ENCODE measurements around the gene ARMH3.
"Not testable (repeated sequence)": the region's sequence is repeated elsewhere in the genome, so short reads cannot be mapped to it uniquely, and the experiment has no call there.

Gene ARMH3

DNA sequence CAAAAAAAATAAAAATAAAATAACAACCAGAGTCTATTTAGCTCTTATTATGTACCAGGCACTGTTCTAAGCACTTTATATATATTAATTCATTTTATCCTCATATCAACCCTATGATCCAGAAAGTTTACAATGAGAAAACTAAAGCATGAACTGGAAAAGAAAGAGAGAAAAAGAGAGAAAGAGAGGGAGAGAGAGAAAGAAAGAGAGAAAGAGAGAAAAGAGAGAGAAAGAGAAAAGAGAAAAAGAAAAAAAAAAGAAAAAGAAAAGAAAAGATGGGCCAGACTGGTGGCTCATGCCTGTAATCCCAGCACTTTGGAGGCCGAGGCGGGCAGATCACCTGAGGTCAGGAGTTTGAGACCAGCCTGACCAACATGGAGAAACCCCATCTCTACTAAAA is 9.9 kb downstream of the ARMH3 start:
- DNase-seq (ENCODE audit: low spot score), result no peak

- no peak for DNase-seq (ENCODE audit: low spot score)
These were observed 10.7 kb downstream of the ARMH3 start for GRCh38 chr10:102045292-102045691.

- DNase-seq (ENCODE audit: low spot score), result peak; percentile 12
These were observed 15.5 kb downstream of the ARMH3 start for GRCh38 chr10:102040305-102041050.

DNA sequence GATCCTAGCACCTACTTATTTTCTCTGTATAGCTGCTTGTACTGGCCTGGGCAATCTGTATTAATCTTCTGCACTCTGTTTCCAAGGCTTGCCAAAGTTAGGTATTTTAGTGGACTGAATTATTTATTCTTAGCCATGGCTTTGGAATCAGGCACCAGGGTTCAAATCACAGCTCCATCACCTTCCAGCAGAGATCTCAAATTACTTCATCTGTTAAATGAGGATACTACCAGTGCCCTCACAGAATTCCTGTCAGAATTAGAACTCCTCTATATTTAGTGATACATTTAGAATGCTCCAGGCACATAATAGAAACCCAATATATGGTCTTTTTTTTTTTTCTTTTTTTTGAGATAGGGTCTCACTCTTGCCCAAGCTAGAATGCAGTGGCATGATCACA is 17.6 kb downstream of the ARMH3 start:
- DNase-seq (ENCODE audit: low spot score), result no peak

- not testable (repeated sequence) for DNase-seq (ENCODE audit: low spot score)
These were observed 20.2 kb downstream of the ARMH3 start for GRCh38 chr10:102035807-102036206.

- DNase-seq (ENCODE audit: low spot score), result no peak
These were observed 22.2 kb downstream of the ARMH3 start for GRCh38 chr10:102033787-102034186.

DNA sequence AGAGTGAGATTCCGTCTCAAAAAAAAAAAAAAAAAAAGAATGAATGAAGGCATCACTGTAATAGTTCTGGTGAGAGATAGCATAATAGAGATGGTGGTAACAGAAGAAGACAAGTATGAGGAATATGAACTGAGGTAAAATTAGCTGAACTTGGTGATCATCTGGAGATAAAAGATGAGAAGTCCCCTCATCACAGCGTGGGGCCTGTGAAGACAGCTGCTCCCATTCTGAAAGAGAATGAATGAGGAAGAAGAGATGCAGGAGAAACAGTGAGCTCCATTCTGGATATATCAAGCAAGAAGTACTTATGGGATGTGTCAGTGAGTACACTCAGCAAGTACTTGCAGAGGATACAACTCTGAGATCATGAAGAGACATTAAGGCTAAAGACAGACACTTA is 28.7 kb downstream of the ARMH3 start:
- DNase-seq (ENCODE audit: low spot score), result no peak

DNA sequence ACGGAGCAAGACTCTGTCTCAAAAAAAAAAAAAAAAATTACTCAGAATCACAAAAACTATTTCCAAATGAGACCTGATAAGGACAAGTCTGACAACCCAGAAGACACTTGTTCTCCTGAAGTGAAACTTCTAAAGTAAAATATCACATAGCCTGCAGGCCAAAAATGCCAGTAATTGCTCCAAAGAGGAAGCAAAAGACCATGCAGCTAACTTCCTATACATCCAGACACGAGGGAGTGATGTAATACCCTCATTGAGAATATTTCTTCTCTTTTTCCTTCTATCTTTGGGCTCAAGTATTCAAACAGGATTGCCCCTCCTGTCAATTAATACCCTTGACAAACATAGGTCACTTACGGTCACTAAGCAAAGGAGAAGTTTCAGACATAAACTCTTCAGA is 31.2 kb downstream of the ARMH3 start:
- no peak for DNase-seq (ENCODE audit: low spot score)

DNA sequence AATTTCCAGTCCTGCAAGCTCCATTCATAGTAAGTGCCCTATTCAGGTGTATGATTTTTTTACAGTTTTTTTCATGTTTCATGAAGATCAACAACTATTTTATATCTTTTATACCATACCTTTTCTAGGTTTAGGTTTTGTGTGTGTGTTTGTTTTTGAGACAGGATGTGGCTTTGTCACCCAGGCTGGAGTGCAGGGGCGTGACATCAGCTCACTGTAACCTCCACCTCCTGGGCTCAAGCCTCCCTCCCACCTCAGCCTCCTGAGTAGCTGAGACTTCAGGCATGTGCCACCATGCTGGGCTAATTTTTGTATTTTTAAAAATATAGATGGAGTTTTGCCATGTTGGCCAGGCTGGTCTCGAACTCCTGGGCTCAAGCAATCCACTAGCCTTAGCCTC is 35.0 kb downstream of the ARMH3 start:
- DNase-seq (ENCODE audit: low spot score), result no peak

- no peak for DNase-seq (ENCODE audit: low spot score)
These were observed 38.7 kb downstream of the ARMH3 start for GRCh38 chr10:102017295-102017694.

DNA sequence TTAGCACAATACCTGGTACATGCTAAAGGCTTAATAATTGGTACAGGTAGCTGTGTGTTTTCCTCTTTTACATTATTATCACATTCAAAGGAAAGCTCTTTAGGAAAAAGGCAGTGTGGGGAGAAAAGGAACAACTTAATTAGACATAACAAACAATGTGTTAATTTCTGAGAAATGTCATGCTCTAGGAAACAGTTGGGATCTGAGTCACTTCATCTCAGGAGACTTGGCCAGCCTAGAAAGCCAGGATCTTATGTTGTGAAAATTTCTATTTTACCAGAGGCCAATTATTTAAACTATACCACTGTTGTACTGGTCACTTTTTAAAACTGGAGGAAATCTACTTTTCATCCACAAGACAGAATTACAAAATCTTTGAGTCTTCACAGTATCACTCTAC is 39.6 kb downstream of the ARMH3 start:
- no peak for DNase-seq (ENCODE audit: low spot score)

DNA sequence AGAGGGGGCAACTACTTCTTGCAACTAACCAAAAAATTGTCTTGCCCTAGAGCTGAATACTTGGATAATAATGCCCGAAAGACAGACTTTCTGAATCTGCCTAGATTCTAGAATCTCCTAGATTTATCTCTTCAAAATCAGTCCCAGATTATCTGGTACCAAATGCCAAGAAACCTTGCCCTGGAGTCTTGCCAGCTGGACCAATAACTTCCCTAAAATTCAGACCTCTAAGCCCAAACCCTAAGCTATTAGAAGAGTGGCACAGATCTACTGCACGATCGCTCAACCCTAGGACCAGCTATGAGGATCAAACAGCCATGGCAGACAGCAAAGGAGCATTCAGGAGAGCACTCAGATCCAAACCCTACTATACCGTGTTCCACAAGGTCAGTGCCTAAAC is 45.0 kb downstream of the ARMH3 start:
- no peak for DNase-seq (ENCODE audit: low spot score)

DNA sequence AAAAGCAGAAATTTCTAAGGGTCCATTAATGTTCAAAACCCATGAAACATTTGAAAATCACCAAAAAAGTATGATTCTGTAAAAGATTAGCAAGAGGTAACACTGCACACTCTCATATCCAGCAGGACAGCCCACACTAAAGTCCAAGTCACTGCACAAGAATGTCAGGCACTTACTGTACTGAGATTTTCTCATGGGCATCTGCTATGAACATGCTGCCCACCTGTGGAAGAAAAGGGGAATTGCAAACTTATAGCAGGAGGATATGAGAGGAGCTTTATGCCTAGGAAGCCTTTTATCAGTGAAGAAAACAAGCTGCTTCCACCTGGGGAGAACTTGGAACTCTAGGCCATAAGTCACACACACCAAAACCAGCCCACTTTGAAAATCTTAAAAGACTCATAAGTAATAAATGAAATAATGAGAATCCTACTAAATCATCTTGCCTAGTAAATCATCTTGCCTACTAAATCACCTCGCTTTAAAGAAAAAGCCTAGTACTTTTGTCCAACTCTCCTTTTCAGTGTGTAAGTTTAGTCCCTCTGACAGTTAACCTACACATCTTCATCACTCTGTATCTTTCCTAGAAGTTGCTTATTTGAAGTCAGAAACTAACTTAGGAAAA is 46.1 kb downstream of the ARMH3 start:
- DNase-seq (ENCODE audit: low spot score), result peak; percentile 94

- DNase-seq (ENCODE audit: low spot score), result no peak
These were observed 48.2 kb downstream of the ARMH3 start for GRCh38 chr10:102007796-102008195.

- DNase-seq (ENCODE audit: low spot score), result not testable (repeated sequence)
These were observed 48.9 kb downstream of the ARMH3 start for GRCh38 chr10:102007031-102007430.

DNA sequence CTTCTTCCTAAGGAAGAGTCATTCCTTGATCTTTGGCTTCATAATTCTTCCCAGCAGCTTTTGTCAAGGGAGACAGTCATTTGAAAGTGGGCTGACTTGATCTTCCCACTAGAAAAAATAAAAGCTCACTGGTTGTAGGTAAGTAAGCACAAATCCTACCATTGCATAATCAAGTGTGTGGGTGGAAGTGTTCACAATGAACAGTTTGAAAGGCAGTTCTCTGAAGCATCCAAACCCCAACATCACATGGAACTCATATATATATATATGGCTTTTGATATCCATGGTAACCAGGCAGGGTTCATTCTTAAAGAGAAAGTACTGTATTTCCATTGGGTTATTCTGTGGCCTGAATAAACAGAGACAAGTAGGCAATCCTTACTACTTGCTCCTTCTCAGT is 51.6 kb downstream of the ARMH3 start:
- DNase-seq (ENCODE audit: low spot score), result no peak

DNA sequence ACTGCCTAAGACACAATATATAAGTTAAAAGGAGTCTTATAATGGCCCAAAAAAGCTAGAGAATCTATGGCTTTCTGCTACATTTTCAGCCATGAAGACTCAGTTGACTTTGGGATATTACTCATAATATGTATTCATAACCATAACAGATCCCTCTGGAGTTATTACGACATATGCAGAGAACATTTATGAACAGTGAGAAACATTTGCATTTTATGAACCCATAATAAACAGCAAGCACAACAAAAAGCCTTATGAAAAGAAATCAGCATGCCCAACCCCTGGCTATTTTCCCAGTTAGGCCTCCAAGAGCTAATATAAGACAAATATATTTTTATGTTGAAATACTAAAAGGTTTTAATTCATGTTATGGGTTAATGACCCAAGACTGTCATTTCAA is 52.4 kb downstream of the ARMH3 start:
- no peak for DNase-seq (ENCODE audit: low spot score)

DNA sequence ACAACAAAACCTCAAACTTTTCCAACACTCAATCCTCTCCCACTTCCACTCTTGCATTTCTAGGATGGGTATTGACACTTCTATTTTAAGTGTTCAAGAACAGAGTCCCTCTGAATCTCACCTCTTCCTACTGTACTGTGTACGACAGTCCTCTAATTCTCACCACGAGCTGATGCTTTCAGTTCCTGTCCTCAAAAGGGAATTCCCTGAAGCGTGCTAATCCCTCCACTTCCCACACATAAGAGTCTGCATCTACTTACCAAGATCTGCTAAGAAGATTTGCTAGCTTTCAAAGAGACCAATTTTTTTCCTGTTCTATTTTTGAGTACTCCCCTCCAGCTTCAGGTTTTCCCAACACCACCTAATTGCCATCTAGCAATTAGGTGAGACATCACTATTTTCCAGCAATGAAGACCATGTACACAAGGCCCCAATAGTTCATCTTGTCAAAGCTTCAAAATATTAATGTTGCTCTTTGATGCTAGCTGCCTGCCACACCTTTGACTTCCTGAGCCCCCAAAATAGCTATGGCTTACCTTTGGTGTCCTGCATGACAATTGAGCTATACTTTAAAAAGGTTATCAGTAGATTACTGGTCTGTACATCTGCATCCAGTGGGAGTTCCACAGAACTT is 54.4 kb downstream of the ARMH3 start:
- no peak for DNase-seq (ENCODE audit: low spot score)

- no peak for DNase-seq (ENCODE audit: low spot score)
These were observed 58.2 kb downstream of the ARMH3 start for GRCh38 chr10:101997803-101998202.

GRCh38 chr10:101995451-101996063 is 60.4 kb downstream of the ARMH3 start:
- no peak for DNase-seq (ENCODE audit: low spot score)

- no peak for DNase-seq (ENCODE audit: low spot score)
These were observed 62.2 kb downstream of the ARMH3 start for GRCh38 chr10:101993651-101994200.

- no peak for DNase-seq (ENCODE audit: low spot score)
These were observed 62.8 kb downstream of the ARMH3 start for GRCh38 chr10:101993221-101993620.

DNA sequence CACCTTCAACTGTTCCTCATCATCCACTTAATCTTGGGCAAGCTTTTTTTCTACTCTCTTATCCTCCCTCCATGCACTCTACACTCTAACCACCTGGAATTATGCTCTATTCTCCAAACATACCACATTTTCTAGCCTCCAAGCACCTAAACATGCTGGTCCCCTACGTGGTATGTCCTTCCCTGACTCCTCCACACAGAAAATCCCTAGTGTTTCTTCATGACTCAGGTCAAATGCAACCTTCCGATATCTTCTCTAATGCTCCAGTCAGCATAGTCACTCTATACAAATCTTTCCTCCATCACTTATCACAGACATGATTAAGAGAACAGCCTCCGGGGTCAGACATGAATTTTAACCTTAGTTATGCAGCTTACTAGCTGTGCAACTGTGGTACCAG is 68.8 kb downstream of the ARMH3 start:
- DNase-seq (ENCODE audit: low spot score), result no peak
